ENCODE measurements around the gene PIP5K1C.

PIP5K1C gene

DNA sequence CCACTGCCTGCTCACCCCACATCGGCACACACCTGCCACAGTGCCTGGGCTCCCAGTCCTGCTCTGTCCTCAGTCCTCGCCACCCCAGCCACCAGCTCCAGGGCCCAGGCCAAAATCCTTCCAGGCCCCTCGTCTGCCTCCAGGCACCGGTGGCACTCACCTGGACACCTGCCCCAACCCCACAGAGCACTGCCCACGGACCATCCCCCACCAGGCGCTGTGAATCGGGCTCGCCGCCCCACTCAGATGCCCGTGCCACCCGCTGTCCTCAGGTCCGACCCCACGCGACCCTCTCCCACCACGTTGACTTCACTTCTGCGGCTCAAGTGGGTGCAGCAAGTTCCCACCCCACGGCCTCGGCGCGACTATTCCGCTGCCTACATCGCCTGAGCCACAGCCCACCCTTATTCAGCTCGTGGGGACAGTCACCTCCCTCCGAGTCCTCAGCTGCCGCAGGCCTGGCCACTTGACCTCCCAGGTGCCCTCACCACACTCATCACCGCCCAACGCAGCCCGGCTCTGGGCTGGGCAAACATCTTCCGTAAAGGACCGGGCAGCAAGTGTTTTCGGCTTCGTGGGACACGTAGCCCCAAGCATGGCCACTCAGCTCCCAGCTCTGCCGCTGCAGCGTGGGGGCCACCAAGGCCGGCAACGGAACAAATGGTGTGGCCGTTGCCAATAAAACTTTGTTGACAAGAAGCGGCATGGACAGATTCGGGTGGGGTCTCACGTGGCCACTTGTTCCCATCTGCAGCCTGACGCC lies 5.7 kb downstream of the PIP5K1C start:
- H3K4me3 ChIP-seq (ENCODE audit: low read length): no peak overlapping the region
- no peak for DNase-seq (ENCODE audit: low read depth)
- TF ChIP-seq, protein P1, sequence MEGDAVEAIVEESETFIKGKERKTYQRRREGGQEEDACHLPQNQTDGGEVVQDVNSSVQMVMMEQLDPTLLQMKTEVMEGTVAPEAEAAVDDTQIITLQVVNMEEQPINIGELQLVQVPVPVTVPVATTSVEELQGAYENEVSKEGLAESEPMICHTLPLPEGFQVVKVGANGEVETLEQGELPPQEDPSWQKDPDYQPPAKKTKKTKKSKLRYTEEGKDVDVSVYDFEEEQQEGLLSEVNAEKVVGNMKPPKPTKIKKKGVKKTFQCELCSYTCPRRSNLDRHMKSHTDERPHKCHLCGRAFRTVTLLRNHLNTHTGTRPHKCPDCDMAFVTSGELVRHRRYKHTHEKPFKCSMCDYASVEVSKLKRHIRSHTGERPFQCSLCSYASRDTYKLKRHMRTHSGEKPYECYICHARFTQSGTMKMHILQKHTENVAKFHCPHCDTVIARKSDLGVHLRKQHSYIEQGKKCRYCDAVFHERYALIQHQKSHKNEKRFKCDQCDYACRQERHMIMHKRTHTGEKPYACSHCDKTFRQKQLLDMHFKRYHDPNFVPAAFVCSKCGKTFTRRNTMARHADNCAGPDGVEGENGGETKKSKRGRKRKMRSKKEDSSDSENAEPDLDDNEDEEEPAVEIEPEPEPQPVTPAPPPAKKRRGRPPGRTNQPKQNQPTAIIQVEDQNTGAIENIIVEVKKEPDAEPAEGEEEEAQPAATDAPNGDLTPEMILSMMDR (conservative IDR thresholded peaks at IDR 0.05; ENCODE audit: low read depth, low read length): no peak

DNA sequence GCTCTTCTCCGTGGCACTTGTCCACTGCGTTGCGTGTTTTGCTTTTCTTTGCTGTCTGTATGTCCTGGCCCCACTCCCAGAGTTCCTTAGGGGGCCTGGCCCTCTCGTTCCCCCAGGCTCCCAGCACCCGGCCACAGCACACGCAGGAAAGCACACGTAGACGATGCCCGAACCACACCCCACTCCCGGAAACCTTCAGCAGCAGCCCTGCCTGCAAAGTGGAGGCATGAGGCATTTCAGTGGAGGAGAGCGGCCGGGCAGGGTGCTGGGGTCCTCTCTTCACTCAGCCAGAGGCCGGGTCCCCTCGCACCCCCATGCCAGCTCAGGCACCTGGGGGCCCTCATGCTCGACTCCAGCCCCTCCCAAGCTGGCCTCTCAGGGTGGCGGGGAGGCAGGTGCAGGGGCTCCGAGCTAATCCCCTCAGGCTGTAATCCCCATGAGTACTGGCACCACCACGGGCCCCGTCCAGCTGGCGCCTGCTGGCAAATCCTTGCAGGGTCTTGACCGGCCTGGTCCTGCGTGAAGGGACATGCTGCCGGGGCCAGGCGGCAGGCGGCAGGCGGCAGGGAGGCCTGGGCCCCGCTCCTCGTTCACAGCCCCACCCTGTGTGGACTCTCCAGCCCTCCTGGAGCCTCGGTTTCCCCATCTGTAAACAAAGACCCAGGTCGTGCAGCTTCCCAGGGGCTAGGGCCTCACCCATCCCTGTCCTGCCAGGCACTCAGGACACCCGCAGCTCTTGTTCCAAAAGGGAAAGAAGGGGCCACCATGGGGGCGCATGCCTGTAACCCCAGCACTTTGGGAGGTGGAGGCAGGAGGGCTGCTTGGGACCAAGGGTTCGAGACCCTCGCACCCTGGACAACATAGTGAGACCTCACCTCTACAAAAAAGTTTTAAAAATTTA lies 7.0 kb downstream of the PIP5K1C start:
- H3K4me3 ChIP-seq (ENCODE audit: low read length): no peak overlapping the region
- TF ChIP-seq, protein P1 (conservative IDR thresholded peaks at IDR 0.05; ENCODE audit: low read depth, low read length): no peak
- peak; percentile 79 for DNase-seq (ENCODE audit: low read depth)

DNA sequence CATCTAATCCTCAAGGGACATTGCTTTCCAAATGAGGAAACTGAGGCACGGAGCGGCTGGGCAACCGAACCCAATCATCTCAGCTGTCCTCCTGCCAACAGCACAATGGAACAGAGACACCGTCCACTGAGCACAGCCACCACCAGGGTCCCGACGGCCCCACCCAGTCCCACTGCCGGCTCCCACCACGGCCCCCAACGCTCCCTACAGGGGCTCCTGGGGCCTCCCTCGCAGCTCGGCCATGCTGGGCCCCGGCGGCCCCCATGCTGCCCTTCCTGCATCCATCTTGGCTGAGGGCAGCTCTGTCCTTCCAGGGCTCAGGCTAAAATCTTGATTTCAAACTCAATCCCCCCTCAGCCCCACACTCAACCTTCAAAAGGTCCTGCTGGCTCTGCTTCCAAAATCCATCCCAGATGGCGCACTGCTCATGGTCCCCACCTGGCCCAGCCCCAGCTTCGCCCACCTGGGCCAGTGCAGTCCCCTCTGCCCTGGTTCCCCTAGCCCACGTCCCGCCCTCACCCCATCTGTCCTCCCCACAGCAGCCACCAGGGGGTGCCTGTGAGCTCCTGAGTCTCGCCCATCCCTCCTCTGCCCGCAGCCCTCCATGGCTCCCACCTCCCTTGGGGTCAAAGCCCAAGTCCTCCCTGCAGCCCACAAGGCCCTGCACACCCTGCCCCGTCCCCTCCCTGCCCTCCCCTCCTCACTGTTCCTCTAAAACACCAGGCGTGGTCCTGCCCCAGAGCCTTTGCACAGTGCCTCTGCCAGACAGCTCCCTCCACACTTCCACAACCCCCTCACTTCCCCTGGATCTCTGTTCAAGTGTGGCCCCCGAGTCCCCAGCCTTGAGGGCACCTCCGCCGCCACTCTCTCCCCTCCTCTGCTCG lies 7.9 kb downstream of the PIP5K1C start:
- DNase-seq (ENCODE audit: low read depth): no peak
- TF ChIP-seq, protein P1 (conservative IDR thresholded peaks at IDR 0.05; ENCODE audit: low read depth, low read length): peak; percentile 79
- no peak overlapping the region for H3K4me3 ChIP-seq (ENCODE audit: low read length)

DNA sequence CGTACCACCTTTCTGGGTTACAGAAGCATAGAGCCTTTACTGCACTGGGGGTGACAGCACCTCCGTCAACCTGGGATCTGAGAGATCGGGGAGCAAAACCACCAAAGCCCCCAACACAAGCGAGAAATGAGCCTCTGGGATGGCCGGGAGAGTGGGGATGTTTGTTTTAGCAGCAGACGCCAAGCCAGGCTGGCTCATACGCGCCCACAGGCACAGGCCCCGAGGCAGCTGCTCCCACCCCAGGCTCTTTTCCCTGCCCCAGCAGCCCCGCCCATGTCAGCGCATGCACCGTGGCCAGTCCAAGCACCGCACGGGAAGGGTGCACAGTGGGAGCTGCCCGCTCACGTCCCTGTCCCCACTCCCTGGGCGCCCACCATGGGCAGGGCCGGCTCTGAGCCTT lies 8.5 kb downstream of the PIP5K1C start:
- H3K4me3 ChIP-seq (ENCODE audit: low read length): no peak overlapping the region
- TF ChIP-seq, protein P1 (conservative IDR thresholded peaks at IDR 0.05; ENCODE audit: low read depth, low read length): no peak
- DNase-seq (ENCODE audit: low read depth): no peak

DNA sequence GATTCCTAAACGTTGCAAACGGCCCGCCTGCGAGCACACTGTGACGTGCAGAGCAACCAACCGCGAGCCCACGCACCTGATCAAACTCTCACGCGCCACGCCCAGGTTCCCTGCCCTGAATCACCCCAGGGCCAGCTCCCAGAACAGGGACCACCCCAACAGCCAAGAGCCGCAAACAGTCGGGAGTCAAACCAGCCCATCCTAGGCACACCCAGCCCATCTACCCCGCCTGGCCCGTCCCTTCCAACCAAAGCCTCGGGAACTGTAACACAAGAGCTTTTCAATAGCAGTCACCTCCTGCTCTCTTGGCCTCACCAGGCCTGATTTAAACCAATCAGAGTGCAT lies 8.9 kb downstream of the PIP5K1C start:
- no peak for DNase-seq (ENCODE audit: low read depth)
- TF ChIP-seq, protein P1 (conservative IDR thresholded peaks at IDR 0.05; ENCODE audit: low read depth, low read length): no peak
- no peak overlapping the region for H3K4me3 ChIP-seq (ENCODE audit: low read length)

DNA sequence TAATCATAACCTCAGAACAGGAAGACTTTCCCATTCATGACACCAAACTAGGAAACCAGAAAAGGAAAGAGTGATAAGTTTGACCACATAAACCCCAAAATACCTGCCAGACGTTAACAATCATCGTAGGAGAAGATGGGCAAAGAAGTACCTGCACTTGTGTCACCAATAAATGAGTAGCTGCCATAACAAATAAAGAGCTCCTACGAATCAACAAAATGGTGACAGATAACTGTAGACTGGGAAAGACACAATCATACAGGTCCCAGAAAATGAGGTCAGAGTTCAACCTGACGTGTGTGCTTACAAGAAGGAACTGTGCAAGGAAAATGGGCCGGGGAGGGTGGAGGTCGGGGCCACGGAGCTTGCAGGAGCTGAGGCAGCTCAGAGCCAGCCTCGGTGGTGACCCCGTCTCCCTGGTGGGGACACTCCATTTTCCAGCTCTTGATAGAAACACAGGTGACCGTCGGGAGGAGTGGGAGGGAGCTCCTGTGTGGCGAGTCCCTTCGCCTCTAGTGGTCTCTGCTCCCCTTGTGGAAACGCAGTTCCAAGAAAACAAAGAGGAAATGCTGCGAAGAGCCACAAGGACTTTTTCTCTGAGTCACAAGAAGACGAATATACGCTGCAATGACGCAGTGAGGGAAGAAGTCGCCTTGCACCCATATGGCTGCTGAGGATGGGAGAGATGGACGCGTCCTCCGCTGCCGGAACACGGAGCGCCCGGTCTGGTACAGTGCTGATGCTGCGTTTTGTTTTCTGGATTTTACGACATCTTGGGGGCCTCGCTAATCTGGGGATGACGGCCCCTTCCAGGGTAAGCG lies 9.5 kb downstream of the PIP5K1C start:
- no peak overlapping the region for H3K4me3 ChIP-seq (ENCODE audit: low read length)
- DNase-seq (ENCODE audit: low read depth): no peak
- TF ChIP-seq, protein P1 (conservative IDR thresholded peaks at IDR 0.05; ENCODE audit: low read depth, low read length): no peak

Data from retinal pigment epithelial cell (primary cell).